ENCODE results near the gene CCND3.

- no peak for TF ChIP-seq L3MBTL2 (conservative IDR thresholded peaks at IDR 0.05)
- TF ChIP-seq TARDBP (IDR thresholded peaks at IDR 0.05) = no peak
- no peak for TF ChIP-seq LEF1 (IDR thresholded peaks at IDR 0.05; ENCODE audit: borderline replicate concordance)
- TF ChIP-seq FOXM1 (IDR thresholded peaks at IDR 0.05; ENCODE audit: borderline replicate concordance) = no peak
- no peak for TF ChIP-seq ELF4 (IDR thresholded peaks at IDR 0.05)
- TF ChIP-seq SP1 (IDR thresholded peaks at IDR 0.05) = no peak
- TF ChIP-seq ARNT (IDR thresholded peaks at IDR 0.05) = no peak
- TF ChIP-seq ZNF384 (IDR thresholded peaks at IDR 0.05) = no peak
Measured at GRCh38 chr6:41937472-41937860, 4.1 kb downstream of the CCND3 start.
